Testis (tissue), 2 donors: ENCODE results near the gene DDX4.

Experiments used
- CTCF ChIP-seq, 3 experiments: fragments of 450-650 bp in 2 of 3; fragments of 200-600 bp in 1 of 3; sonication (generic) in 1 of 3; IDR thresholded peaks; one replicate each; pipeline ENCODE4 v1.5.1; 2016 to 2019; ENCODE audit warnings: antibody characterized with exemption in 3 of 3, mild to moderate bottlenecking in 2 of 3, moderate library complexity in 1 of 3
- POLR2A ChIP-seq: fragments of 450-650 bp; IDR thresholded peaks from one replicate; pipeline ENCODE4 v1.6.1; 2017; ENCODE audit warnings: antibody characterized with exemption, mild to moderate bottlenecking, moderate library complexity

- TF ChIP-seq CTCF (IDR thresholded peaks at IDR 0.05) (no peak), POLR2A (no peak)
Observed at GRCh38 chr5:55860288-55860687, 122.4 kb downstream of the DDX4 start.
